GM18511 (cell line): ENCODE measurements around the gene SH3RF3.

Experiments used
- ATAC-seq: cut with Tn5 transposase; IDR thresholded peaks from one replicate; pipeline ENCODE4 v1.9.1; 2021; ENCODE audit warnings: mild to moderate bottlenecking, moderate library complexity; ENCODE audit not compliant: unreplicated experiment

Gene SH3RF3

GRCh38 chr2:109272461-109272860 lies 143.5 kb downstream of the SH3RF3 start:
- no peak for ATAC-seq

GRCh38 chr2:109275120-109276012 lies 146.4 kb downstream of the SH3RF3 start:
- ATAC-seq: no peak

GRCh38 chr2:109277406-109277805 lies 148.4 kb downstream of the SH3RF3 start:
- no peak for ATAC-seq

- no peak for ATAC-seq
Observed at GRCh38 chr2:109279243-109279860, 150.3 kb downstream of the SH3RF3 start.

GRCh38 chr2:109280804-109281203 lies 151.8 kb downstream of the SH3RF3 start:
- no peak for ATAC-seq

- no peak for ATAC-seq
Observed at GRCh38 chr2:109282360-109282759, 153.4 kb downstream of the SH3RF3 start.

GRCh38 chr2:109282865-109283264 lies 153.9 kb downstream of the SH3RF3 start:
- ATAC-seq: no peak

GRCh38 chr2:109284826-109285225 lies 155.8 kb downstream of the SH3RF3 start:
- ATAC-seq: no peak

- no peak for ATAC-seq
Observed at GRCh38 chr2:109285244-109285651, 156.2 kb downstream of the SH3RF3 start.

GRCh38 chr2:109287413-109287812 lies 158.4 kb downstream of the SH3RF3 start:
- ATAC-seq: no peak

GRCh38 chr2:109287838-109288237 lies 158.8 kb downstream of the SH3RF3 start:
- no peak for ATAC-seq

GRCh38 chr2:109288544-109289368 lies 159.8 kb downstream of the SH3RF3 start:
- ATAC-seq: no peak

GRCh38 chr2:109289504-109290222 lies 160.7 kb downstream of the SH3RF3 start:
- ATAC-seq: no peak

GRCh38 chr2:109290887-109291643 lies 162.1 kb downstream of the SH3RF3 start:
- ATAC-seq: no peak

- no peak for ATAC-seq
Observed at GRCh38 chr2:109292386-109292785, 163.4 kb downstream of the SH3RF3 start.

- ATAC-seq: no peak
Observed at GRCh38 chr2:109293663-109294062, 164.7 kb downstream of the SH3RF3 start.

- no peak for ATAC-seq
Observed at GRCh38 chr2:109294523-109294922, 165.5 kb downstream of the SH3RF3 start.

GRCh38 chr2:109295070-109295780 lies 166.2 kb downstream of the SH3RF3 start:
- no peak for ATAC-seq

- no peak for ATAC-seq
Observed at GRCh38 chr2:109295781-109296117, 166.7 kb downstream of the SH3RF3 start.
